ENCODE results near the gene CRACR2A. TPM values are rescaled to one million over a fixed set of nuclear protein-coding genes. Genes with fewer than 3 reads are reported as not detected.
A peak's percentile ranks its signal among the peaks of the same experiment; 100 is the strongest.

CRACR2A gene
- total and polyA plus RNA-seq, 9 of the 15 experiments (the other 6 are each of a cell fraction or from before 2014, with no cell fraction given), result 2.1 to 15.1 (median 10.4) TPM

DNA sequence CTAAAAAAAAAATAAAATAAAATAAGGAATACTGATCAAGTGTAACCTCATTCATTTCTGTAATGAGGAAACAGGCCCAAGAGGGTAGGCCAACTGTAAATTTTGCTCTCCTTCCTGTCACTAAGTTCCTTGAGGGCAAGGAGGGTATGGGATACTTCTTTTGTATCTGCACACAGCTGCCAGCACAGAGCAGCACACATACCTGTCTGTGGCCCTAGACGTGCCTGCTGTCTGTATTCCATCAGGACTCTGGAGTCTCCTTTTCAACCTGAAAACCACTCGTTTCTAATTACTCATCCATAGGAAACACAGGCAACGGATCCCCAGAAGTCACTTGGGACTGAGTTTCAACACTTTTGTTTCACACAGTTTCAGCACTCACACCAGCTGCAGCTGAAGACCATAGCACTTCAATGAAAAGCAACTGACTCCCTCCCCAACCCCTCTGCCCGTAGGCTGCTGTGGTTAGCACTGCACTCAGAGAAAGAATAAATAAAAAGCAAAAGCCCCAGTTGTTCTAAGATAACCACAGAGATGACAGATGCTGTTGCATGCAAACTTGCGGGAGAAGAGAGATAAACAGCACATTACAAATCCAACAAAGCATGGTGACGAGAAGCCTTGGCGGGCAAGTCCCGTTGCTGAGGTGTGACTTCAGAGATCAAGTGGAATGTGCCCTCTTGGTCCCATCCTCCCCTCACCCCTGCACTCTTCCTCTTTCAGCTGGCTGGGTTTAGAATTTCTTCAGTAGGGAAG is 24.9 kb downstream of the CRACR2A start:
- intact Hi-C loops (cut with micrococcal nuclease), result no loop called here
- no peak overlapping the region for H3K9ac ChIP-seq (ENCODE audit: insufficient read depth in 1 of 2, low read depth in 2 of 2, low read length in 2 of 2)
- H3K79me2 ChIP-seq (ENCODE audit: control insufficient read depth, insufficient read depth, low read length), result no peaks in the 10 kb centered on the region
- WGBS (ENCODE audit: insufficient coverage, low coverage, missing lambda C conversion rate), result 48% methylated on average over 8 of the region's 8 CpGs
- no peak overlapping the region for H3K4me3 ChIP-seq
- no peak overlapping the region for H3K4me2 ChIP-seq (ENCODE audit: insufficient read depth, low read length)
- in situ Hi-C loops (cut with MboI), result no loop called here
- H3K9me1 ChIP-seq (ENCODE audit: control insufficient read depth, insufficient read depth, low read length), result no peaks in the 10 kb centered on the region
- H3K36me3 ChIP-seq (ENCODE audit: control insufficient read depth, insufficient read depth, low read length), result peaks cover 15% of the 10 kb centered on the region; the same call in 1 of the 3 replicates
- FAIRE-seq, result no peak
- CTCF ChIA-PET (ENCODE audit: low intra/inter-chr PET ratio), result no interaction called here
- H3K9me3 ChIP-seq (replicated peaks; ENCODE audit: control insufficient read depth, insufficient read depth, low read depth, low read length), result no peaks in the 10 kb centered on the region
- H2AFZ ChIP-seq (ENCODE audit: low read depth, low read length), result no peak overlapping the region
- H3K4me1 ChIP-seq (replicated peaks in 1 of 2; ENCODE audit: control insufficient read depth in 2 of 2, insufficient read depth in 2 of 2, low read length in 2 of 2), result peaks cover 0 to 4% of the 10 kb centered on the region in 2 experiments; a peak in 2 of 5 replicates
- POLR2A ChIA-PET, result no interaction called here
- no peak overlapping the region for H3K27ac ChIP-seq (ENCODE audit: extremely low read depth, low read depth, low read length)
- no peak for ATAC-seq
- peak in 2 of 4 experiments; percentile 8 to 9 for DNase-seq (ENCODE audit: extremely low read depth in 1 of 4, low spot score in 3 of 4)
- H4K20me1 ChIP-seq (replicated peaks; ENCODE audit: control insufficient read depth, insufficient read depth, low read length), result no peaks in the 10 kb centered on the region
- no peaks in the 10 kb centered on the region for H3K27me3 ChIP-seq (ENCODE audit: control insufficient read depth in 2 of 2, insufficient read depth in 2 of 2, low read length in 2 of 2)
- BruUV-seq (replicated peaks), result no TSS peak
- TF ChIP-seq, protein P1, sequence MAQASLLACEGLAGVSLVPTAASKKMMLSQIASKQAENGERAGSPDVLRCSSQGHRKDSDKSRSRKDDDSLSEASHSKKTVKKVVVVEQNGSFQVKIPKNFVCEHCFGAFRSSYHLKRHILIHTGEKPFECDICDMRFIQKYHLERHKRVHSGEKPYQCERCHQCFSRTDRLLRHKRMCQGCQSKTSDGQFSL (CRISPR knock-in tag; IDR thresholded peaks at IDR 0.05), result no peak
- TF ChIP-seq, protein P1 (tag; IDR thresholded peaks at IDR 0.05), result no peak
- TF ChIP-seq ZNF644 (tag; IDR thresholded peaks at IDR 0.05; ENCODE audit: low read depth) (no peak), TCF3 (CRISPR knock-in tag; IDR thresholded peaks at IDR 0.05) (peak; percentile 71), CBFA2T3 (IDR thresholded peaks at IDR 0.05) (peak; percentile 36; the same call in 1 of the 2 replicates), MEIS2 (IDR thresholded peaks at IDR 0.05; ENCODE audit: partially characterized antibody) (peak; percentile 39)
- TF ChIP-seq, protein P2, sequence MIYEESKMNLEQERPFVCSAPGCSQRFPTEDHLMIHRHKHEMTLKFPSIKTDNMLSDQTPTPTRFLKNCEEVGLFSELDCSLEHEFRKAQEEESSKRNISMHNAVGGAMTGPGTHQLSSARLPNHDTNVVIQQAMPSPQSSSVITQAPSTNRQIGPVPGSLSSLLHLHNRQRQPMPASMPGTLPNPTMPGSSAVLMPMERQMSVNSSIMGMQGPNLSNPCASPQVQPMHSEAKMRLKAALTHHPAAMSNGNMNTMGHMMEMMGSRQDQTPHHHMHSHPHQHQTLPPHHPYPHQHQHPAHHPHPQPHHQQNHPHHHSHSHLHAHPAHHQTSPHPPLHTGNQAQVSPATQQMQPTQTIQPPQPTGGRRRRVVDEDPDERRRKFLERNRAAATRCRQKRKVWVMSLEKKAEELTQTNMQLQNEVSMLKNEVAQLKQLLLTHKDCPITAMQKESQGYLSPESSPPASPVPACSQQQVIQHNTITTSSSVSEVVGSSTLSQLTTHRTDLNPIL (CRISPR knock-in tag; IDR thresholded peaks at IDR 0.05), result no peak
- TF ChIP-seq, protein P3, sequence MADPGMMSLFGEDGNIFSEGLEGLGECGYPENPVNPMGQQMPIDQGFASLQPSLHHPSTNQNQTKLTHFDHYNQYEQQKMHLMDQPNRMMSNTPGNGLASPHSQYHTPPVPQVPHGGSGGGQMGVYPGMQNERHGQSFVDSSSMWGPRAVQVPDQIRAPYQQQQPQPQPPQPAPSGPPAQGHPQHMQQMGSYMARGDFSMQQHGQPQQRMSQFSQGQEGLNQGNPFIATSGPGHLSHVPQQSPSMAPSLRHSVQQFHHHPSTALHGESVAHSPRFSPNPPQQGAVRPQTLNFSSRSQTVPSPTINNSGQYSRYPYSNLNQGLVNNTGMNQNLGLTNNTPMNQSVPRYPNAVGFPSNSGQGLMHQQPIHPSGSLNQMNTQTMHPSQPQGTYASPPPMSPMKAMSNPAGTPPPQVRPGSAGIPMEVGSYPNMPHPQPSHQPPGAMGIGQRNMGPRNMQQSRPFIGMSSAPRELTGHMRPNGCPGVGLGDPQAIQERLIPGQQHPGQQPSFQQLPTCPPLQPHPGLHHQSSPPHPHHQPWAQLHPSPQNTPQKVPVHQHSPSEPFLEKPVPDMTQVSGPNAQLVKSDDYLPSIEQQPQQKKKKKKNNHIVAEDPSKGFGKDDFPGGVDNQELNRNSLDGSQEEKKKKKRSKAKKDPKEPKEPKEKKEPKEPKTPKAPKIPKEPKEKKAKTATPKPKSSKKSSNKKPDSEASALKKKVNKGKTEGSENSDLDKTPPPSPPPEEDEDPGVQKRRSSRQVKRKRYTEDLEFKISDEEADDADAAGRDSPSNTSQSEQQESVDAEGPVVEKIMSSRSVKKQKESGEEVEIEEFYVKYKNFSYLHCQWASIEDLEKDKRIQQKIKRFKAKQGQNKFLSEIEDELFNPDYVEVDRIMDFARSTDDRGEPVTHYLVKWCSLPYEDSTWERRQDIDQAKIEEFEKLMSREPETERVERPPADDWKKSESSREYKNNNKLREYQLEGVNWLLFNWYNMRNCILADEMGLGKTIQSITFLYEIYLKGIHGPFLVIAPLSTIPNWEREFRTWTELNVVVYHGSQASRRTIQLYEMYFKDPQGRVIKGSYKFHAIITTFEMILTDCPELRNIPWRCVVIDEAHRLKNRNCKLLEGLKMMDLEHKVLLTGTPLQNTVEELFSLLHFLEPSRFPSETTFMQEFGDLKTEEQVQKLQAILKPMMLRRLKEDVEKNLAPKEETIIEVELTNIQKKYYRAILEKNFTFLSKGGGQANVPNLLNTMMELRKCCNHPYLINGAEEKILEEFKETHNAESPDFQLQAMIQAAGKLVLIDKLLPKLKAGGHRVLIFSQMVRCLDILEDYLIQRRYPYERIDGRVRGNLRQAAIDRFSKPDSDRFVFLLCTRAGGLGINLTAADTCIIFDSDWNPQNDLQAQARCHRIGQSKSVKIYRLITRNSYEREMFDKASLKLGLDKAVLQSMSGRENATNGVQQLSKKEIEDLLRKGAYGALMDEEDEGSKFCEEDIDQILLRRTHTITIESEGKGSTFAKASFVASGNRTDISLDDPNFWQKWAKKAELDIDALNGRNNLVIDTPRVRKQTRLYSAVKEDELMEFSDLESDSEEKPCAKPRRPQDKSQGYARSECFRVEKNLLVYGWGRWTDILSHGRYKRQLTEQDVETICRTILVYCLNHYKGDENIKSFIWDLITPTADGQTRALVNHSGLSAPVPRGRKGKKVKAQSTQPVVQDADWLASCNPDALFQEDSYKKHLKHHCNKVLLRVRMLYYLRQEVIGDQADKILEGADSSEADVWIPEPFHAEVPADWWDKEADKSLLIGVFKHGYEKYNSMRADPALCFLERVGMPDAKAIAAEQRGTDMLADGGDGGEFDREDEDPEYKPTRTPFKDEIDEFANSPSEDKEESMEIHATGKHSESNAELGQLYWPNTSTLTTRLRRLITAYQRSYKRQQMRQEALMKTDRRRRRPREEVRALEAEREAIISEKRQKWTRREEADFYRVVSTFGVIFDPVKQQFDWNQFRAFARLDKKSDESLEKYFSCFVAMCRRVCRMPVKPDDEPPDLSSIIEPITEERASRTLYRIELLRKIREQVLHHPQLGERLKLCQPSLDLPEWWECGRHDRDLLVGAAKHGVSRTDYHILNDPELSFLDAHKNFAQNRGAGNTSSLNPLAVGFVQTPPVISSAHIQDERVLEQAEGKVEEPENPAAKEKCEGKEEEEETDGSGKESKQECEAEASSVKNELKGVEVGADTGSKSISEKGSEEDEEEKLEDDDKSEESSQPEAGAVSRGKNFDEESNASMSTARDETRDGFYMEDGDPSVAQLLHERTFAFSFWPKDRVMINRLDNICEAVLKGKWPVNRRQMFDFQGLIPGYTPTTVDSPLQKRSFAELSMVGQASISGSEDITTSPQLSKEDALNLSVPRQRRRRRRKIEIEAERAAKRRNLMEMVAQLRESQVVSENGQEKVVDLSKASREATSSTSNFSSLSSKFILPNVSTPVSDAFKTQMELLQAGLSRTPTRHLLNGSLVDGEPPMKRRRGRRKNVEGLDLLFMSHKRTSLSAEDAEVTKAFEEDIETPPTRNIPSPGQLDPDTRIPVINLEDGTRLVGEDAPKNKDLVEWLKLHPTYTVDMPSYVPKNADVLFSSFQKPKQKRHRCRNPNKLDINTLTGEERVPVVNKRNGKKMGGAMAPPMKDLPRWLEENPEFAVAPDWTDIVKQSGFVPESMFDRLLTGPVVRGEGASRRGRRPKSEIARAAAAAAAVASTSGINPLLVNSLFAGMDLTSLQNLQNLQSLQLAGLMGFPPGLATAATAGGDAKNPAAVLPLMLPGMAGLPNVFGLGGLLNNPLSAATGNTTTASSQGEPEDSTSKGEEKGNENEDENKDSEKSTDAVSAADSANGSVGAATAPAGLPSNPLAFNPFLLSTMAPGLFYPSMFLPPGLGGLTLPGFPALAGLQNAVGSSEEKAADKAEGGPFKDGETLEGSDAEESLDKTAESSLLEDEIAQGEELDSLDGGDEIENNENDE (IDR thresholded peaks at IDR 0.05; ENCODE audit: low read depth, low read length), result no peak

All from K562 (cell line).